RKO (cell line): Measurements from ENCODE around the gene PDHX.

Source experiments
- DNase-seq: peaks from one replicate; pipeline ENCODE4 v3.0.0-alpha.2; 2016; ENCODE audit warnings: low spot score

The PDHX gene

DNA sequence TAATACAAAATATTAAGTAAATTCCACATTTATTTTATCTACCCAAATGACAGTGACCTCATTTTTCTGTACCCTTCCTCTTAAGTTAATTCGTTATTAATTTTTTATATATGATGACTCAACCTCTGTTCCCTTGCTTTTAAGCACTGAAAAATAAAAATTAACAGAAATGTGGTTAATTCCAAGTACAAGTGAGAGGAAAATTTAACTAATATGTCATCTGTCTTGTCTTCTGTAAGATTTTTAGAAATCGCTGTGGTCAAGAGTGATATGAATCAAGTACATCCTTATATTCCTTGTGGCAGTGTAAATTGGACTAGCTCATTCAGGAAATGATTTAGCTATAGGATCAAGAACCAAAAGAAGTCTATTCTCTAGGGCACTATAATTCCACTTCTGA is 74.5 kb downstream of the PDHX start:
- no peak for DNase-seq

DNA sequence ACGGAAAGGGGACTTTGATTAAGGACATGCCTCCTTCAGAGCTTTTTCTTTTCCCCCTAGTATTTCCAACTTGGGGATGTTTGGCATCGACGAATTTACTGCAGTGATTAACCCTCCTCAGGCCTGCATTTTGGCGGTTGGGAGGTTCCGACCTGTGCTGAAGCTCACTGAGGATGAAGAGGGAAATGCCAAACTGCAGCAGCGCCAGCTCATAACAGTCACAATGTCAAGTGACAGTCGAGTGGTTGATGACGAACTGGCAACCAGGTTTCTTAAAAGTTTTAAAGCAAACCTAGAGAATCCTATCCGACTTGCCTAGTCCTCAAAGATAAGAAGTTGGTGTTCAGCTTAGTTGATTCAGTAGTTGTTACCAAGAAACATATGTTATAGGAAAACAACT is 78.4 kb downstream of the PDHX start:
- no peak for DNase-seq

DNA sequence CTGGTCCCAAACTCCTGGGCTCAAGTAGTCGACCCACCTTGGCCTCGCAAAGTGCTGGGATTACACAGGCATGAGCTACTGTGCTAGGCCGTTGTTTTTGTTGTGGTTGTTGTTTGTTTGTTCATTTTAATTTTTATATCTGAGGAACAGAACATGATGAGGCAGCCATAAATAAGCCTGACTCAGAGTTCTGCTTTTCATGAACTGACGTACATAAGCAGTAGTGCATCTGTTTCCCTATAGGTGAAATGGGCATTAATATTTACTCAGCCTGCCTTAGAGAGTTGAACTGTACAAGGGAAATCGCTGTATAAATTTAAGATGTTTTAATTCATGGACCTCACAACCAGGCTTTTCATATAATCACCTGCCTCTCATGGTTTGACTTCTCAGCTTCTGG is 80.5 kb downstream of the PDHX start:
- DNase-seq: no peak

DNA sequence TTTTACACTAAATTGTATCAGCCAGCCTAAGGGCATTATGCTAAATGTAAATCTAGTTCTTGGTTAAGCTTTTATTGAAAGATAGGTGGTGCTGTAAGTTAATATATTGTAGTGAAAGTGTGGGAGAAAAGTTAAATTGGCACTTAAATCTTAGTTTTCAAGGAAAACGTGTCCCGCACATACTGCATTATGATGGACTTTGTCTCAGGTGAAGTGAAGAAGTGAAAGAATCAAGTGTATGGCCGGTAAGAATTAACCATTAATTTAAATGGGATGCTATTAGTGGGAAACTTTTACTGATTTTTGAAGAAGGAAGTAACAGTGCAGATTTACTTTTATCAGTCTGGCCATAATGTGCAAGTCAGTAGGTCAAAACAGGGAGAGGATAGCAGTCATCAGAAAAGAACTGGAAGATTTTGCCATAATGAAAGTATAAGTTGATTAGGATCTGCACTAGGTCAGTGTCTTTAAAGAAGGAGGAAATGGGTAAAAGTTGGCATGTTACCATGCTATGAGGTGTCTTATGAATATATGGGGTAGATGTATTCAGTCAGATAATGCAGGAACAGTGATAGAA is 81.6 kb downstream of the PDHX start:
- DNase-seq: peak; percentile 33

DNA sequence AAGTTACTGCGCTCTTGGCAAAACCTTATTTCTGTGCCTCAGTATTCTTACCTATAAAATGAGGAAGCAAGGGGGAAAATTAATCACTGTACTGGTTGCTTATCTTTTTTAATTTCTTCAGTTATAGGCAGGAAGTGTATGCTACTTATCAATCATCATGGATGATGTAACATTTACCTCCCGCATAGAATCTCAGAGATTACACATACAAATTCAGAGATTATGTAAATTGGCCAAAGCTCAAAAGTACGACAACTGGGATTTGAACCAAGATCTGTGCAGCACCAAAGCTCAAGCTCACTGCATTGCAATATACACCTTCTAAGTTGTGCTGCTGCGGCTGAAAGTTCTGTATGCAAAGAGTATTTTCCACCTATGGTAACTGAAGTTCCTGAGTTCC is 83.0 kb downstream of the PDHX start:
- no peak for DNase-seq

DNA sequence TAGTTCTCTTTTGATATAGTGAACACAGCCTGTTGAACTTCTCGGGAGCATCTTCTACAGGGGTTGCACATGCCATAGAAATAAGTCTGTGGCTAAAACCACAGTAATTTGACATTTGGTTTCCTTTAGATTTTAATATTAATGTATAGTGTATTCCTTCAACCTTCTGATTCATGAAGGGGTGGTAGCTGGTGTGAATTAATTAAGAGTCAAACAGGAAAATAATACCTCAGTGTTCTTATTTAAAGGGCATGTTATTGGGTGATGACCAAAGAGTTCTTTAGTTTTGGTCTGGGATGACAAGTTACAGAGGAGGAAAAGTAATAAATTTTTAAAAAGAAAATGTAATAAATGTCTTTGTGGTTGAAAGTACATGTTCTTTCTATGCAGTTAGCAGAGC is 86.8 kb downstream of the PDHX start:
- DNase-seq: no peak

DNA sequence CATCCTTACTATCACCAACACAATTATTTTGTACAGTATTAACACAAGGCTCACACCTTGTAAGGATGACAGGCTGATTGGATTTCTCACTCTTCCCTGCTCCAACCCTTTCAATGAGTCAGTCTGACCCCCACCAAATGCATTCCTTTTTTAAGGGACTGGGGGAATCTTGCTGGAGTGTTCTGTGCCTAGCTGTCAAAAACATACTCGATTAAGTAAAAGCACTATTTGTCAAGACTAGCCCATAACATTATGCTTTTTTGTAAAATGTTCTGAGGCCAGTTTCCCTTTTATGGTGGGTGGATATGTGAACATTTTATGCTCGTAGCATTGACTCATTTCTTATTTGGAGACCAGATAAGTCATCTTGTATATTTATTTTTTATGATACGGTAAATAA is 87.2 kb downstream of the PDHX start:
- DNase-seq: no peak

DNA sequence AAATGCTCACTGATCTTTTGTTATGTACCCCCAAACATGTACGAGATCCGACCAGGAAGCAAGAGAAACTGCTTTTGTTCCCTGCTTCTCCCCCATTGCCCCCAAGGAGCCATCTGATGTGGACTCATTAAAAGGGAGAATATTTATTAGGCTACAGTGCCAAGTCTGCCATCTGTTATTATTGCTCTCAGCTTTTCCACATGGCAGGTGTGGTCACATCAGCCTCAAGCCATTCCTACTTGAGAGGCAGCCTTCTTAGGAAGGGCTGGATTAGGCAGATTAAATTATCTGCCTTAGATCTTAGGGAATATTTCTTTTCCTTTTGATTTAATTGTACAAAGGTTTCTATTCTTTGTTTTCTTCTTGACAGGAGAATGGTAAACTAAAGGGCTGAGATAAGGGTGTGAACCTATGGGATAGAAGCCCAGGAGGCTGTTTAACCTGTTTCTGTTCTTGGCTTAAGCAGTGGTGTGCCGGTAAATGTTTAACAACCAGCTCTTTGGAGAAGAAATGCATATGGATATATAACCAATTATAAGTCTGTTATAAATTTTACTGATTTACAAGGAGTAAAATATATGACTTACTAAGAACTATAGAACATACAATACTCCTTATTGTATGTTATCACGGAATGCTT is 88.8 kb downstream of the PDHX start:
- DNase-seq: no peak

DNA sequence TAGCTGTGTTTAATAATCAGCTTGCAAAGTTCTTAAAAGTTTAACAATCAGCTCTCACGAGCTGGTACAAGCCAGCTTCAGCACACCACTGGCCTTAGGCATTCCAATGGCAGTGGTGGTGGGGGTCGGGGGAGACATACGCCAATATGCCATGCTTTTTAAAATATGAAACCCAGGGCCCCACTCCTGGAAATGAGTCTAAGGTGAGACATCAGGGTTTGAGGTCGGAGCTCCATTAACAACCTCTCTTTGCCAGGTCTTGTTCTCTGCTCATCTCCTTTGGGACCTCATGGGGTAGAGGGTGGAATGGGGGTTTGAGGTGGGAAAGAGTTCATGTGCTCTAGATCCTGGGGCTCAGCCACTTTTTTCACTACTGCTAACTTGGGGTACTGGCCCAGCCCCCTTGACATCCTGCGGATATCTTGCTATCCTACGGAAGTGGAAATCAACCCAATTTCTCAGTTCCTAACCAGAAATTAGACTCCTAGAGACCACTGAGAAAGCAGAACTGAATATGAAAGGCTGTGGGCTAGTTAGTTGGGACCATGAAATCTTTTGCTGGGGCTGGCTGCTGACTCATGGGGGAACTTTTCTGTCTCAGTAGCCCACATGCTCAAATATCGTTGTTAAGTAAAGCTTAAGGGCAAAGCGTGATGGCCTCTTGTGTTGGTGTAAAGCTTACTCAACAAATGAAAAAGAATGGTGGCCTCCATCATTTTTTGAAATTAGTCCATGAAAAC is 90.1 kb downstream of the PDHX start:
- DNase-seq: no peak

DNA sequence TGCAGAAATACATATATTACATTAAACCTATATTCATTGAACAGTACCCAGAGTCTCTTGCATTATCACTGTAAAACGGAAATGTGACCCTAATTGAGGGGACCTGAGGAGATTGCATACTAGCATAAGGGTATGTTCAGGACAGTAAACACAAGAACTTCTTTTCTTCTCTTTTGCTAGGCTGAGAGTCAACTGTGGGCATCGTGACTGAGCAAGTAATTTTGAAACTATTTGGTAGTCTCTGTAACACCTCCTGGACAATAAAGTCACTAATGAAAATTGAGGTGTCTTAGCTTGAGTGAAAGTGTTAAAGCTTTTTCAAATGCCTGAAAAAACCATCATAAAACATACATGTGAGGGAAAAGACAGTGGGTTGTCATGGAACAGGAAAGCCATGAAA is 90.9 kb downstream of the PDHX start:
- DNase-seq: no peak

DNA sequence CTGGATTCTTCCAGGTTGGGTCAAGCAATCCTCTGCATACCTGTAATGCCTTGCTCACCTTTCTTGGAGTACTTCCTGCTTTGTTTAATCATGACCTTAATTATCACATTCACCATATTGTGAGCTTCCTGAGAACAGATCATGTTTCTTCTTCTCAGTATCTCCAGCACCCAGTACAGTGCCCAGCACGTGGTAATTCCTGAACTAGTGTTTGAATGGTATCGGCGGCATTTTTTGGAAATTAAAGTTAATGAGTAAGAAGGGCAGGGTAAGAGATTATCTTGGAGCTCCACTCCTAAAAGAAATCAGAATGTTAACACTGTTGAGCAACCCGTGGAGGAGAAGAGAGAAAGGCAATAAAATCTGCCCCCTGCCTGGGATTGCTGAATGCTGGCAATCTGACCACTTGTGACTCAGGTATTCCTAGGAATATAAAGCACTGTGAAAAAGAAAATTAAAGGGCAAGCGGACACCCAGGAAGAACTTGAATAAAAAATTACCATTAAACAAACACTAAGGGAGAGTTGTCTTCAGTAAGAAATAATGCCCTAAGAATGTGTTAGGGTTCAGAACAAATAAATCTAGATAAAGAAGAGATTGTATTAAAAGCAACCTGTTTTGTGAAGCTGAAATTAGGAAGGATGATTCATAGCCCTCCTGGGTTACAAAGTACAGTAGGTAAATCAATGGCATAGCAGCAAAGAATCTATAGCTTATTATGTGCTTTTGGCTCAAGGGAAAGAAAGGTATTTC is 92.9 kb downstream of the PDHX start:
- DNase-seq: no peak

DNA sequence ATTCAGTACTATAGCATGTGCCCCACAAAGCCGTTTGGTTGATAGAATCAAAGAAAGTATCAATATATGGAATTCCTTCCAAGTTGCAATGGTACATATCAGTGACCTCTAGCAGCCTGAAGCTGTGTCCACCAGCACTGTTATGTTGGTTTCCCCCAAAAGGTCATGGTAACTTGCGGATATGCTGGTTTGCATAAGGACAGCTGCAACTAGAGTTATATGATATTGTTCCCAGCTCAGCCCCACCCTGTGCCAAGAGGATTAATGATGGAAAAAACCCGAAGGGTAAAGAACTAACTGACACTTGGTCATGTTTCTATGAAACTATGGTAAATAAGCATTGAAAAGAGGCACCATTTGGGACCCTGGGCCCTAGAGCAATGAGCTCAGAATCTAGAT is 93.5 kb downstream of the PDHX start:
- no peak for DNase-seq

DNA sequence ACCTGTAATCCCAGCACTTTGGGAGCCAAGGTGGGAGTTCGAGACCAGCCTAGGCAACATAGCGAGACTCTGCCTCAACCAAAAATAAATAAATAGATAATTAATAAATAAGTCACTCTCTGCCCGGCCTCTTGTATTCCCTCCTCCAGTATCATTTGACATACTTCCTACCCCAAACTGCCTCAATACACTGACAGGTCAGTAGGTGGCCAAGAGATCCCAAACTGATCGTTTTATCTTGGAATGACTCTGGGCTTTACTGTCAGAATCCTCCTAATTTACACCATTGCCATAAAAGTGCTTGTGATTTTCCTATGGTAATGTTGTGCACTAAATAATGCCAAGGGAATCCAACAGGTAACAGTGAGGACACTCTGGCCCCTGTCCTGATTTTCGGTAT is 94.2 kb downstream of the PDHX start:
- no peak for DNase-seq

DNA sequence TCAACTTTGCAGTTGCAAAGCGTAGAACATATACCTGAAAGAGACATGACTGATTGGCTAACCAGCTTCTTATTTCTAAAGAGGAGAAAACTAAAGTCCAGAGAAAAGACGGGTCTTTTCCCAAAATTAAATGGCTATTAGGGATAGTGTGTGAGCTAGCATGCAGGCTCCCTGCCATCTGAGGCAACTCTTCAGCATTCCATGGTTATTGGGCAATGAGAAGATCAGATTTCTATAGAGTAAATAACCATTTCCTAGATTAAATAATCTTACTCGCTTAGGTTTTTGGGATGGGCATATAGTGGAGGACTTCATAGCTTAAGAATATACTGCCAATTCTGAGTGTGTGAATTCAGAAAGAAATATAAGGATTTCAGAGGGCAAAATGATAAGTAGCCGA is 95.0 kb downstream of the PDHX start:
- DNase-seq: no peak

DNA sequence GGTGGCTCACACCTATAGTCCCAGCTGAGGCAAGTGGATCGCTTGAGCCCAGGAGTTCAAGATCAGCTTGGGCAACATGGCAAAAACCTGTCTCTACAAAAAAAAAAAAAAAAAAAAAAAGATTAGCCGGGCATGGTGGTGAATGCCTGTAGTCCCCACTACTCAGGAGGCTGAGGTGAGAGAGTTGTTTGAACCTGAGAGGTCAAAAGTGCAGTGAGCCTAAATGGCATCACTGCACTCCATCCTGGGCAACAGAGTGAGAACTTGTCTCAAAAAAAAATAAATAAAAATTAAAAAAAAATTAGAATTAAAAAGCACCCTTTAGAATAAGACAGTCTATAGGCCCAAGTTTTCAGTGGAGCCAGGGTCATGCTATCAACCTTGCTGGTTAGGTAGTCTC is 95.5 kb downstream of the PDHX start:
- DNase-seq: no peak

DNA sequence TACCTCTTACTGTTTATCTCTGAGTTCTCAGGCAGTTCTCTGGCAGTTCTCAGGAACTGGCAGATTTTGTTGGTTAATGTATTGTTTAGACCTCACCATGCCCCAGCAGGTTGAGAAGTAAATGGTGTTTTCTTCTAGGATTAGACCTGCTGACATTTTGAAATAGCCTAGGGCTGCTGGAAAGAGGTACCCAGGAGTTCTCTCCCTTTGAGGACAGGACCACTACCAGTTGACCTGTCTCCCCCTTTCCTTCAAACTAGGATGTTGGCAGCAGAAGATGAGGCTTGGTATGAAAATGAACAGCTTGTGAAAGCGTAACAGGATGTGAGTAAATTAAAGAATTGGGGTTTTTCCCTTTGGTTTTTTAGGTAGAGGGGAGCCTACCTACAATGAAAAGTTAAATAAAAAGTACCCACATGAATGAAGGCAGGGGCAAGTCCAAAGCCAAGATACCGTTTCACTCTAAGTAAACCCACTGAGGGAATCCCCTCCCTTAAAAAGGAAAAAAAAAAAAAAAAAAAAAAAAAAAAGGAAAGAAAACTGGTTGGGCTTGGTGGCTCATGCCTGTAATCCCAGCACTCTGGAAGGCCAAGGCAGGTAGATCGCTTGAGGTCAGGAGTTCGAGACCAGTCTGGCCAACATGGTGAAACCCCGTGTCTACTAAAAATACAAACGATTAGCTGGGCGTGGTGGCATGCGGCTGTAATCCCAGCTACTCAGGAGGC is 96.2 kb downstream of the PDHX start:
- no peak for DNase-seq

DNA sequence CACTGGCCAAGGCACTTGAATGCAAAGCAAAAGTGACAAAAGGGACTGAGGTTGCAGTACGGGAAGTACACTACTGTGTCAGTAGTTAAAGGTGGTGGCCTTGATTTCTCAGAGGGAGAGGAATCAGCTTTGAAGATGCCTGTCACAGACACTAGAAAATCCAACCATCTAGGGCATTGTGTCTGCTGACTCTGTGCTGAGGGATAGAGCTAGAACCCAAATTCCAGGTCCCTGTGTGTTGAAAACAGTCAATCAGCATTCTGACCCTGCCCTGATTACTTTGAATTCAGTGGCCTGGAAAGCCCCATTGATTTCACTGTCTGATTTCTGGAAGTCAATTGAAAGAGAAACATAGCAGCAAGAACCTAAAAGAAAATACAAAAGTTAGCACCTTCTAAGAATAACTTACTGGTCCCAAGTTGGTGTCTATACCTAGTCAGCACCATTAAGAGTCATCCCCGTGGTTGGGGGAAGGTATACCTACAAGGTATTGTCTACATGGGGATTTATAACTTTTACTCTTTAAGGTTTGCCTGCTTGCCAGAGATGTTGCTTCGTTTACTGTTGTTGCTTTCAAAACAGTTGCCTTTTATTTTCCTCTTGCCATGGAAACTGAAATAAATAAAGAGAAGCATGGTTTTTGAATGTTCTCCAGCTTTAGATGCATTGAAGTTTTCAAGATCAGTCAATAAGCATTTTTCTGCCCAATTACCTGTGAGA is 97.3 kb downstream of the PDHX start:
- no peak for DNase-seq

DNA sequence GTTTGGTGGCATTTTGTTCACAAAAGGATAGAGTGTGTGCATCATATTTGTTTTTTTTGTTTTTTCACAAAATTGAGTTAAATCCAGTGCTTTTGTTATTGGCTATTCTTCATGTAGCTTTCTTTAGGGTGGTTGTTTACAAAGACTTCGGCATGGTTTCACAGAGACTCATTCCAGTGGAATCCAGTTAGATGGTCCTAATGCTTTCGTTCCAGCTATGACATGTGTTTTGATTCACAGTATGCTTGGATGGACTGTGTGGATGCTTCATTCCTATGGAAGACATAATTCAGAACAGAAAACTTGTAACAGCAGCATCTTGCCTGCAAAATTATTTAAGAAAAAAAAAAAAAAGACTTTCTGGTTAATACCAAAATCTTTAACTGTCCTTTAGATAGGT is 97.9 kb downstream of the PDHX start:
- DNase-seq: peak; percentile 19

DNA sequence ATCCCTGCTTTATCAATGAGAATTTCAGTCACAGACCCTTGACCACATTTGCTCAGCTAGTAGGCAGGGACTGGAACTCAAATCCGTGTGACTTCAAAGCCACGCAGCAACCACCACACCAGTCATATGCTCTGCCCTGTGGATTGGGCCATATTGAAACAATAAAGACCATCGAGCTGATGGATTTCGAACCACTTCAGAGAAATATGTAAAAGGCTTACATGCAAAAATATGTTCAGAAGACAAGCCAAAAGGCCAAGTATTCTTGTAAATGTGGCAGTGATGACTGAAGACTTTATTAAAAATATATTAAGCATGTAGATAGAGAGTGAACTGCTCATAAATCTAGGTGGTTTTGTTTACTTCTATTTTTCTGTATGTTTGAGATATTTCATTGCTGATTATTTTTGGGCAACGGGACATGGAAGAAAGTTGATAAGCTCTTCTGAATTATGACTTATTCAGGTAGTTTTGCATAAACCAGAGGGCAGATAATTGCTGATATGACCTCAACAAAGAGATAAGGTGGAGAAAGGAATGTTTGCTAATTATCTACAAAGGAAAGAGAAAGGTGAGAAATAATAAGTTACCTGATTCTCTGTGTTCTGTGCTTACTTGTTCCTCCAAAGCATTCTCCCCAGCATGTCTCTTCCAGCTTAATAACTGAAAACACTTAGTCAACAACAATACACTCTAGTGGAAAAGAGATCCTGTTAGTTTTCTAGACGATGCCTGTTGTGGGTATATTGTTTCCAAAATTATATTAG is 99.4 kb downstream of the PDHX start:
- no peak for DNase-seq

DNA sequence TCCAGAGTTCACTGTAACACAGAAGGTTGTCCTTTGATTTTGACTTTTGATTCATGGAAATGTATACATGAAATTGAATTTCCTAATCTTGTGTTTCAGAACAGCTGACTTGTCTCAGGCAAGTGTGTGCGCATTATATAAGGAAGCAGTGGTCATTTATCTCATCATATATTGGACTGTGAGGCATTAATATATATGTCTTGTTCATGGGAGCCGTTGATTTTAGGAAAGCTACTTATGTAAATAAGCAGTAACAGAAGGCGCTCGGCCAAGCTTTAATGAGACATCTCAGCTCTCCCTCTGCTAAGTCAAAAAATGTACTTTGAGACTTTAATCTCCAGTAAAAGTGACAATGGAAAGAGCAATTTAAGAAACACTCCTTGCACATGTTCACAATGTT is 100.5 kb downstream of the PDHX start:
- no peak for DNase-seq
